GM18508 (cell line): ENCODE measurements around the gene POLRMT.

Experiments
- ATAC-seq: cut with Tn5 transposase; IDR thresholded peaks from one replicate; pipeline ENCODE4 v1.9.1; 2021; ENCODE audit warnings: moderate number of reproducible peaks; ENCODE audit not compliant: insufficient read depth, unreplicated experiment

The POLRMT gene

GRCh38 chr19:583198-583967 lies 50.0 kb downstream of the POLRMT start:
- no peak for ATAC-seq

GRCh38 chr19:582497-583197 lies 50.7 kb downstream of the POLRMT start:
- no peak for ATAC-seq

DNA sequence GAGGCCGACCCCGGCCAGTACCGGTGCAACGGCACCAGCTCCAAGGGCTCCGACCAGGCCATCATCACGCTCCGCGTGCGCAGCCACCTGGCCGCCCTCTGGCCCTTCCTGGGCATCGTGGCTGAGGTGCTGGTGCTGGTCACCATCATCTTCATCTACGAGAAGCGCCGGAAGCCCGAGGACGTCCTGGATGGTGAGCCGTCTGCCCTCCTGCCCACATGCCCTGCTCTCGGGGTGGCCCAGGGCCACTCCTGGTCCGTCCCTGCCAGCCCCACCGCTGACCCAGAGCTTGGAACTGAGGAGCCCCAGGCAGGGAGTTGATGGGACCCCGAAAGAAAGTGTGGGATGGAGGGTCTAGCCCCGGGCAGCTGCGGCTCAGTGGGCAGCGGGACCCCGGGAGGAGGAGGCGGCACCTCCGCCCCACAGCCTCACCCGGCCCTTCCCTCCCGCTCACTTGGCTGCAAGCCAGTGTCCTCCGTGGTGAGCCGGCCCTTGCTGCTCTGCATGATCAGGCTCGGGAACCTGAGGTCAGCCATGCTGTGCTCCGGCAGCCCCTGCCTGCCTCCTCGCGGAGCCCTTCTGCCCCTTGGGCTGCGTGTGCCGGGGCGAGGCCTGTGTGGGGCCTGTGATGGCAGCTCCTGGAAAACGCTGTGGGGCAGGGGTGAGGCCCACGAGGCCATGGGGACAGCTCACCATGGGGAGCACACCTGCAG lies 51.8 kb downstream of the POLRMT start:
- ATAC-seq = no peak

DNA sequence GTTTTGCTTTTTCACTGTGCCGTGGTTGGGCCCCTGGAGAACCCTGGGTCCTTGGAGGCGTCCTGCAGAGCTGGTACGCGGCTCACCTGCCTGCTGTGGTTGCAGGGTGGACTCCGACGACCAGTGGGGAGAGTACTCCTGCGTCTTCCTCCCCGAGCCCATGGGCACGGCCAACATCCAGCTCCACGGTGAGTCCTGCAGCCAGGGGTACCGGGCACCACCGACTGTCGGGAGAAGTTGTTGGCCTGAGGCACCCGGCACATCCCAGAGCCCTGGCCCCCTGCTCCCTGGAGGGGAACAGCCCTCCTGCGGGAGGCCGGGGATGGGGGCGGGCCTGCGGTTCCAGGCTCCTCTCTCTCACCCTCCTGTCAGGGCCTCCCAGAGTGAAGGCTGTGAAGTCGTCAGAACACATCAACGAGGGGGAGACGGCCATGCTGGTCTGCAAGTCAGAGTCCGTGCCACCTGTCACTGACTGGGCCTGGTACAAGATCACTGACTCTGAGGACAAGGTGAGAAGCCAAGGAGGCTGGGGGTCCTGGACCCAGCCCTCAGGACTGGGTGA lies 53.0 kb downstream of the POLRMT start:
- ATAC-seq = no peak

- ATAC-seq = no peak
Measured at GRCh38 chr19:579842-580155, 53.5 kb downstream of the POLRMT start.

GRCh38 chr19:579111-579841 lies 54.1 kb downstream of the POLRMT start:
- no peak for ATAC-seq

GRCh38 chr19:577439-578392 lies 55.6 kb downstream of the POLRMT start:
- no peak for ATAC-seq

DNA sequence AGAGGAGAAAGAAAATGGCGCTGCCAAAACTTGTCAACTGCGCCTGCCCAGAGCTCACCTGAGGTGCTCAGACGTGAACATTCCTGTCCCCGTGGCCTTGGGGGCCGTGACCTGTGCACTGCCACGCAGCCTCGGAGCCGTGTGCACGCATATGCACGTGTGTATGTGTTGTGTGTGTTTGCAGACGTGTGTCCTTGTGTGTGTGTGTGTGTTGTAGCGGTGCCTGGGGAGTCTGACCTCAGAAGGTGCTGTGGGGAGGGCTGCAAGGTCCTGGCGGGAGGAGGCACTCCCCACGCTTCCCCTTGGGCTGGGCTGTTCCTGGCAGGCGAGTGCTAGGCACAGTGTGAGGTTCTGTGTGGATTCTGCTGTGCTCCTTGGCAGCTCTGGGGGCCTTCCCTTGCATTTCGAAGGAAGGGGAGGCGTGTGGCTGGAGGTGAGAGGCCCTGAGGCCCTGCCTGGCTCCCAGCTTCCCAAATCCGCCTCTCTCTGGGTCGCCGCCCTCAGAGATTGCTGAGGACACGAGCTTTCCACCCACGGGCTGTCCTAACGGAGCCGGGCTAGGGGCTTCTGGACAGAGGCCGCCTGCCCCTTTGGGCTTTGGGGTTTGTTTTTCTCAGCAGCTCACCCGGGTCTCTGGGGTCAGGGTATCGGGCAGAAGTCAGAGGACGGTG lies 56.4 kb downstream of the POLRMT start:
- no peak for ATAC-seq

DNA sequence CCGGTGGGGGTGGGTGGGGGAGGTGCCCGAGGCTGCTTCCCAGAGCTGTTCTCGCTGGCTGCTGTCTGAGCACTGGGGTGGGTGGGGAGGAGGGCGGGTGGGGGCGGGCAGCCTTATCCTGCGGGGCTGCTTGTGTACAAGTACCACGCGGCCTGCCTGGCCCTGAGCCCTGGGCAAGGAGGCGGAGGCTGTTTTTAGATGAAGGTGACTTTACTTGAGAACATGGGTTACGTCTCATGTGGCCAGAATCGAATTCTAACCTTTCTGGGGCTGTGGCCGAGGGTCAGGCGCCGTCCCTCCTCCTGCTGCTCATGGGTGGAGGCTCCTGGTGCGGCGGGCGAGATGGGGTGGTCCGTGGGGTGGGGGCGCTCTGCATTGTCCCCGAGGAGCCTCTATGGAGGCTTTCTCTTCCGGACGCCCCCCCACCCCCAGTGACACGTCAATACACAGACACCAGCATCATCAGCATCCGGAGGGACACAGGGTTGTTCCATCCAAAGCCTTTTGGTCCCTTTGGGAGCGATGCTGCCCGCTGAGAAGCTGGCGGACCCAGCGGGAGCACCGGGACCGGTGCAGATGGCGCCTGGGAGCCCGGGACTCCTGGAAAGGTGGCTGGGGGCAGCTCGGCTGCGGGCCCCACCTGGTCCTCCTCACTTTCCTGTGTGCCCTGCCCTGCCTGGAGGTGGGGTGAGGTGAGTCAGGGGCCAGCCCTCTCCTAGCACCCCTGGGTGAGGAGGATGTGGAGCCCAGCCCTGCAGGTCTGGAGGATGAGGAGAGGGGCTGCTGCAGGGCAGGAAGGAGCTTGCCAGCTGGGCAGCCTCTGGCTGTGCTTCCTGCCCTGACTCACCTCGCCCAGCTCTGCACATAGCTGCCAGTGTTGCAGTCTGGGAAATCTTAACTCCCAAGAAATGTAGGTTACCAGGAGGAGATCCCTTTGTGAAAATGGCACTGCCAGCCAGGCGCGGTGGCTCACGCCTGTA lies 57.5 kb downstream of the POLRMT start:
- no peak for ATAC-seq

DNA sequence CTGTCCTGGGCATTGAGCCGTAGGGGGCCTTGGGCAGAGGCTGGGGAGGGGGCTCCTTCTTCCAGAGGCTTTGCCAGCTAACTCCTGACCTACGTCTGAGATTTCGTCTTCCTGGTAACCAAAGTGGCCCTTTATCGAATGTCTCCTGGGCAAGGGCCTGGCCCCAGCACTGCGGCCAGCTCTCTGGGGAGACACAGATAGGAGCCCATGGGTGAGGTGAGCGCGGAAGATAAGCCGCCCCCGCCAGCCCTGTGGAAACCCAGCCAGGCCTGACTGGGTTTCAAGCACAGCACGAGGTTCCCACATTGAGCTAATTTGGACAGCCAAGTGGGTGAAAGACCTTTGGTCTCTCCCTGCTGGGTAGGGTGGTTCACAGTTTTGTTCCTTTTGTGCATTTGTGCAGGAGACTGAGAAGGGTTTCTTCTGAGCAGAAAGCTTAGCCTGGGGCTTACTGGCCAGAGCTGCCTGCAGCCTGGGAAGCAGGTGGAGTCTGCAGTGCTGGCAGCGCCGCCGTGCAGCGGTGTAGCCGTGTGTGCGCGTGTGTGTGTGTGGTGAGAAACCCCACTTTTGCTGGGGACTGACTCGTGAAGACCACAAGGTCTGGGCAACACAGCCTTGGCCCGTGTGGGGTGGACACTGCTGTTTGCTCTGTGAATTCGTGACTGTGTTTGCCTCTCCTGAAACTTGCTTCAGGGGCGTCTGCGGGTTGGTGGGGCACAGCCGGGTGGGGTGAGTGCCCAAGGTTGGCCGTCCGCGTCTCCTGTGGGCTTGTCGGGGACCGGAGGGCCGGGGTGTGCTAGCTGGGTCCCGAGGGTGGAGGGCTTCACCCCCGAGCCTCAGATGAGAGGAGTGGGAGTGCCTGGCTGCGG lies 58.4 kb downstream of the POLRMT start:
- ATAC-seq = no peak

- no peak for ATAC-seq
Measured at GRCh38 chr19:573519-573825, 59.9 kb downstream of the POLRMT start.

- peak; percentile 12 for ATAC-seq
Measured at GRCh38 chr19:572743-573518, 60.4 kb downstream of the POLRMT start.

DNA sequence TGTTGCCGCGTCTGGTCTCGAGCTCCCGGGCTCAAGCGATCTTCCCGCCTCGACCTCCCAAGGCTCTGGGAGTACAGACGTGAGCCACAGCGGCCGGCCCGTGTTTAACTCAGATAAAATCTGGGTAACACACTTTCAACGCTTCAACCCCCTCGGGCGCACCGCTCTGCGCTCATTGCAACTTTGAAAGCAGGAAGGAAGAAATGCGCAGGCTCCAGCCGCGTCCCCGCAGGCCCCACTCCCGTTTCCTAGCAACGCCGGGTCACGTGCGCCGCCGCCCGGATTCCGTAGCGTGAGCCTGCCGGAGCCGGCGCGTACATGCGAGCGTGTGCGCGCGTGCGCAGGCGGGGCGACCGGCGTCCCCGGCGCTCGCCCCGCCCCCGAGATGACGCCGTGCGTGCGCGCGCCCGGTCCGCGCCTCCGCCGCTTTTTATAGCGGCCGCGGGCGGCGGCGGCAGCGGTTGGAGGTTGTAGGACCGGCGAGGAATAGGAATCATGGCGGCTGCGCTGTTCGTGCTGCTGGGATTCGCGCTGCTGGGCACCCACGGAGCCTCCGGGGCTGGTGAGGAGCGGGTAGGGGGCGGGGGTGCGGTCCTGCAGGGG lies 61.1 kb downstream of the POLRMT start, which contains the start of gene BSG:
Gene BSG, plus strand, starts transcription at position 457 of the 603 bp plus-strand sequence. Its CDS starts 39 bp downstream, at position 496.
- ATAC-seq = peak; percentile 64

DNA sequence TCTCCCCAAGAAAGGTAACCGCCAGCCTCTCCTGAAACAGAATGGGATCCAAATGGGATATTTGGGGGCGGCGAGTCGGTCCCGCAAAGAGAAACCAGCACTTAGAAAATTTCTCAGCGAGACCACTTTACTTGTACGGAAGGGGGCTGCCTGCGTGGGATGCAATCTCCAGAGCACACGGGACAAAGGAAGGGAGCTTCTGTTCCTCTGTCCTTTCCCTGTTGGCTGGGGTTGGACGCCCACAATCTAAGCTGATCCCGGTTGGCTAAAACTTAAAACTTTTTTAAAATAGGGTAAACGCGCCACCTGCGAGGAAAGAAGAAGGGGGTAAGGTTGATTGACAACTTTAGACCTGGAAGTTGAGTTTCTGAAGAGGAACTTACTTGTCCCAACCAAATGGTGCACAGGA lies 61.8 kb downstream of the POLRMT start:
- ATAC-seq = no peak

- no peak for ATAC-seq
Measured at GRCh38 chr19:570937-571565, 62.3 kb downstream of the POLRMT start.
